HepG2 (cell line): Measurements from ENCODE around the gene NIPAL3. TPM values are rescaled to one million over a fixed set of nuclear protein-coding genes. Genes with fewer than 3 reads are reported as not detected.

Experiments used
- ATAC-seq: fragments of 200-7000 bp; cut with Tn5 transposase; 3 replicates; pipeline ENCODE4 v1.9.1; 2020; ENCODE audit warnings: mild to moderate bottlenecking, moderate library complexity
- BruUV-seq: library from RNA; stranded (reverse); fragments of 400-500 nt; replicated peaks from 2 replicates; lab custom pipeline; 2021; lab: Mats Ljungman, UMichigan
- CTCF ChIA-PET: fragments of 300-600 bp; formaldehyde crosslinking; extraction: SDS; loops from one replicate; lab custom pipeline; 2021; ENCODE audit warnings: low total read pairs, inconsistent platforms, low intra/inter-chr PET ratio; lab: Yijun Ruan, JAX
- POLR2A ChIA-PET: fragments of 350-600 bp; sonication (Branson Sonifier 250); formaldehyde crosslinking; loops from one replicate; lab custom pipeline; 2020; ENCODE audit warnings: antibody characterized with exemption, inconsistent platforms; lab: Yijun Ruan, JAX
- DNase-seq: peaks from one replicate; pipeline ENCODE4 v3.0.0-alpha.2; 2015; ENCODE audit warnings: low spot score
- FAIRE-seq: peaks from 3 replicates; lab custom pipeline; 2011; peaks lifted over from hg19 to GRCh38; lab: Jason Lieb, UNC
- H2AFZ ChIP-seq: one replicate; pipeline ENCODE4 v1.6.1; 2011; ENCODE audit warnings: low read length, inconsistent platforms
- H3K27ac ChIP-seq: fragments of 300-600 bp; 3 replicates; pipeline ENCODE4 v1.8.0; 2011; ENCODE audit warnings: mixed run types, mild to moderate bottlenecking, mixed read lengths, low read length, inconsistent platforms; ENCODE audit not compliant: insufficient read depth; ENCODE audit errors: extremely low read length
- H3K27me3 ChIP-seq, 2 experiments: fragments of 200-600 bp in 1 of 2; 2 replicates in 1 of 2; 3 replicates in 1 of 2; pipeline versions ENCODE4 v1.6.0 to v1.8.0; 2011; ENCODE audit warnings: low read length in 2 of 2, mild to moderate bottlenecking in 2 of 2, moderate library complexity in 2 of 2, inconsistent platforms in 1 of 2; ENCODE audit not compliant: insufficient read depth in 2 of 2, control insufficient read depth in 1 of 2
- H3K36me3 ChIP-seq, 2 experiments: fragments of 200-600 bp in 1 of 2; replicated peaks in 1 of 2; 2 replicates in 1 of 2; 3 replicates in 1 of 2; pipeline versions ENCODE4 v1.5.1 to v1.8.0; 2011; ENCODE audit warnings: low read length in 2 of 2, inconsistent platforms in 1 of 2; ENCODE audit not compliant: insufficient read depth in 2 of 2, control insufficient read depth in 1 of 2
- H3K4me1 ChIP-seq: 2 replicates; pipeline ENCODE4 v1.5.1; 2012; ENCODE audit warnings: low read length, inconsistent platforms; ENCODE audit not compliant: insufficient read depth
- H3K4me2 ChIP-seq: 2 replicates; pipeline ENCODE4 v1.6.0; 2011; ENCODE audit warnings: low read depth, low read length, inconsistent platforms
- H3K4me3 ChIP-seq, 3 experiments: fragments of 200-600 bp in 1 of 3; sonication (generic), shearing (Covaris generic) in 1 of 3; replicated peaks in 1 of 3; 2 replicates each; pipeline ENCODE4 v1.5.1; 2011 to 2016; ENCODE audit warnings: low read length in 3 of 3, inconsistent platforms in 2 of 3, low read depth in 2 of 3, mild to moderate bottlenecking in 2 of 3, control low read depth in 1 of 3, mixed read lengths in 1 of 3; ENCODE audit not compliant: insufficient read depth in 1 of 3
- H3K79me2 ChIP-seq: one replicate; pipeline ENCODE4 v1.6.1; 2011; ENCODE audit warnings: low read length, inconsistent platforms; ENCODE audit not compliant: insufficient read depth
- H3K9ac ChIP-seq: 2 replicates; pipeline ENCODE4 v1.6.0; 2011; ENCODE audit warnings: mild to moderate bottlenecking, low read depth, low read length, inconsistent platforms; ENCODE audit not compliant: insufficient read depth
- H3K9me3 ChIP-seq: 2 replicates; pipeline ENCODE4 v1.5.1; 2012; ENCODE audit warnings: mild to moderate bottlenecking, low read length
- H4K20me1 ChIP-seq: 2 replicates; pipeline ENCODE4 v1.6.0; 2011; ENCODE audit warnings: inconsistent platforms, mild to moderate bottlenecking, low read length, moderate library complexity; ENCODE audit not compliant: insufficient read depth
- BCLAF1 ChIP-seq: fragments of 450-650 bp; IDR thresholded peaks from 2 replicates; pipeline ENCODE4 v1.6.1; 2017; ENCODE audit warnings: mild to moderate bottlenecking
- CCAR2 ChIP-seq: fragments of 200-400 bp; formaldehyde crosslinking; optimal IDR thresholded peaks from 2 replicates; pipeline ENCODE3; 2018; ENCODE audit warnings: low read depth, mild to moderate bottlenecking, low read length, moderate library complexity
- HOXD1 ChIP-seq: sonication (generic); formaldehyde crosslinking; IDR thresholded peaks from 2 replicates; pipeline ENCODE4 v1.5.0; 2020; ENCODE audit warnings: missing genetic modification reagents
- KMT2B ChIP-seq: IDR thresholded peaks from 2 replicates; pipeline ENCODE4 v1.6.1; 2016; ENCODE audit warnings: missing genetic modification reagents, missing compliant biosample characterization
- MAFK ChIP-seq, 2 experiments: IDR thresholded peaks in 1 of 2; conservative IDR thresholded peaks in 1 of 2; 2 replicates each; pipeline ENCODE4 v1.6.1; 2011; ENCODE audit warnings: improper control_type of control experiment in 2 of 2, low read length in 2 of 2
- MAX ChIP-seq: IDR thresholded peaks from 2 replicates; pipeline ENCODE4 v1.6.1; 2012; ENCODE audit warnings: inconsistent platforms
- NKX3-1 ChIP-seq: sonication (generic); formaldehyde crosslinking; IDR thresholded peaks from 2 replicates; pipeline ENCODE4 v1.5.0; 2020; ENCODE audit warnings: missing genetic modification reagents
- NR2F1 ChIP-seq, 2 experiments: fragments of 450-650 bp in 1 of 2; formaldehyde crosslinking in 1 of 2; IDR thresholded peaks; 2 replicates each; pipeline versions ENCODE4 v1.5.0 to v1.6.1; 2016 to 2020; ENCODE audit warnings: mild to moderate bottlenecking in 1 of 2, missing compliant biosample characterization in 1 of 2, missing genetic modification reagents in 1 of 2, moderate library complexity in 1 of 2
- SAP130 ChIP-seq: IDR thresholded peaks from 2 replicates; pipeline ENCODE4 v1.6.1; 2016; ENCODE audit warnings: low read depth
- ZBTB42 ChIP-seq: sonication (generic); formaldehyde crosslinking; IDR thresholded peaks from 2 replicates; pipeline ENCODE4 v1.5.0; 2020; ENCODE audit warnings: mild to moderate bottlenecking, missing genetic modification reagents
- ZFP90 ChIP-seq: sonication (generic); formaldehyde crosslinking; IDR thresholded peaks from 2 replicates; pipeline ENCODE4 v1.8.0; 2022; ENCODE audit warnings: missing genetic modification reagents, mild to moderate bottlenecking, inconsistent platforms, borderline replicate concordance
- ZMYM2 ChIP-seq: sonication (generic); formaldehyde crosslinking; IDR thresholded peaks from 2 replicates; pipeline ENCODE4 v1.8.0; 2022; ENCODE audit warnings: mild to moderate bottlenecking, missing genetic modification reagents
- ZNF207 ChIP-seq: fragments of 450-650 bp; IDR thresholded peaks from 2 replicates; pipeline ENCODE4 v1.6.1; 2016; ENCODE audit warnings: antibody characterized with exemption, borderline replicate concordance
- ZNF33B ChIP-seq: sonication (generic); formaldehyde crosslinking; IDR thresholded peaks from 2 replicates; pipeline ENCODE4 v1.5.1; 2020; ENCODE audit warnings: mild to moderate bottlenecking, missing genetic modification reagents
- ZNF552 ChIP-seq: sonication (generic); formaldehyde crosslinking; IDR thresholded peaks from 2 replicates; pipeline ENCODE4 v1.9.0; 2022; ENCODE audit warnings: missing genetic modification reagents, mild to moderate bottlenecking, borderline replicate concordance
- ZNF605 ChIP-seq: sonication (generic); formaldehyde crosslinking; IDR thresholded peaks from 2 replicates; pipeline ENCODE4 v1.8.0; 2022; ENCODE audit warnings: mild to moderate bottlenecking, missing genetic modification reagents
- ZNF740 ChIP-seq: sonication (generic); formaldehyde crosslinking; IDR thresholded peaks from 2 replicates; pipeline ENCODE4 v1.4.0; 2020; ENCODE audit warnings: missing genetic modification reagents
- ZNF775 ChIP-seq: sonication (generic); formaldehyde crosslinking; IDR thresholded peaks from 2 replicates; pipeline ENCODE4 v1.4.0; 2020; ENCODE audit warnings: missing genetic modification reagents, mild to moderate bottlenecking, moderate library complexity, borderline replicate concordance
- WGBS: methylation state at CpG from one replicate; pipeline ENCODE4 v1.1.6; 2017; ENCODE audit warnings: low lambda C conversion rate; 5-methylcytosine and 5-hydroxymethylcytosine counted together
- in situ Hi-C: cut with HindIII; loops from 2 replicates; pipeline ENCODE4 v1.10.0; 2017; ENCODE audit warnings: low pct_unique_long_range_greater_than_20kb; ENCODE audit not compliant: extremely low pct_ligation_motif_present
- intact Hi-C: fragments of 100-400 bp; cut with micrococcal nuclease; formaldehyde crosslinking; loops from one replicate; pipeline ENCODE4 v1.10.0; 2022; ENCODE audit not compliant: unreplicated experiment
- polyA plus RNA-seq, 8 experiments: library from polyadenylated mRNA; depleted of rRNA in 3 of 8; stranded (reverse) in 7 of 8; unstranded in 1 of 8; fragments of >200 nt; fragmentation: Illumina TruSeq in 4 of 8; extraction: Trizol in 4 of 8; gene quantifications; 2 replicates each; pipeline versions ENCODE4 v1.2.1 to v1.2.3, GENCODE V29; 2011 to 2016; ENCODE audit warnings: low read depth in 4 of 8, missing spikeins in 1 of 8, mixed read lengths in 1 of 8; ENCODE audit not compliant: insufficient read depth in 1 of 8
- total RNA-seq, 5 experiments: library from RNA; depleted of rRNA; stranded (reverse); fragments of >200 nt; fragmentation: Illumina TruSeq; extraction: Trizol; gene quantifications; 2 replicates each; pipeline ENCODE4 v1.2.3, GENCODE V29; 2016; ENCODE audit warnings: low read depth in 1 of 5

The NIPAL3 gene
- total and polyA plus RNA-seq, 2 of the 13 experiments (the other 11 are each of a cell fraction or from before 2014, with no cell fraction given) = 5.6 to 8.6 TPM

GRCh38 chr1:24455272-24455671, 39.7 kb downstream of the NIPAL3 start:
- ChIA-PET CTCF (no interaction called here), POLR2A (no interaction called here)
- FAIRE-seq (no peak), ATAC-seq (no peak), DNase-seq (no peak)
- intact Hi-C loops (no loop called here), in situ Hi-C loops (no loop called here)
- TF ChIP-seq ZBTB42 (CRISPR knock-in tag) (no peak), ZMYM2 (CRISPR knock-in tag) (no peak), SAP130 (CRISPR knock-in tag) (no peak)
- Histone ChIP-seq H3K79me2 (no peaks in the 10 kb centered on the region), H4K20me1 (no peaks in the 10 kb centered on the region), H3K27ac (no peak overlapping the region), H3K4me3 (no peak overlapping the region), H3K4me2 (no peak overlapping the region), H3K36me3 (peaks cover 0 to 9% of the 10 kb centered on the region in 2 experiments; a peak in 2 of 5 replicates), H3K27me3 (no peaks in the 10 kb centered on the region), H3K9ac (no peak overlapping the region), H3K9me3 (no peaks in the 10 kb centered on the region), H3K4me1 (no peaks in the 10 kb centered on the region), H2AFZ (no peak overlapping the region)
- BruUV-seq = no TSS peak
- 100% methylated on average over 5 of the region's 5 CpGs for WGBS

- no peaks in the 10 kb centered on the region for H4K20me1 ChIP-seq
- POLR2A ChIA-PET = no interaction called here
- no peak overlapping the region for H3K4me2 ChIP-seq
- BruUV-seq = no TSS peak
- H2AFZ ChIP-seq = no peak overlapping the region
- ATAC-seq (no peak), DNase-seq (no peak), FAIRE-seq (no peak)
- WGBS = 91% methylated on average over 3 of the region's 3 CpGs
- intact Hi-C loops (no loop called here), in situ Hi-C loops (no loop called here)
- no peaks in the 10 kb centered on the region for H3K27me3 ChIP-seq
- H3K36me3 ChIP-seq = peaks cover 0 to 6% of the 10 kb centered on the region in 2 experiments; a peak in 2 of 5 replicates
- no peaks in the 10 kb centered on the region for H3K4me1 ChIP-seq
- CTCF ChIA-PET = no interaction called here
- H3K4me3 ChIP-seq = no peak overlapping the region
- no peak overlapping the region for H3K27ac ChIP-seq
- H3K79me2 ChIP-seq = no peaks in the 10 kb centered on the region
- H3K9ac ChIP-seq = no peak overlapping the region
- H3K9me3 ChIP-seq = no peaks in the 10 kb centered on the region
- TF ChIP-seq MAFK (conservative IDR thresholded peaks at IDR 0.05 in 1 of 2, IDR thresholded peaks at IDR 0.05 in 1 of 2; ENCODE audit: low read length in 2 of 2) (no peak), ZNF552 (no peak), ZNF207 (no peak), NR2F1 (CRISPR knock-in tag; IDR thresholded peaks at IDR 0.05) (no peak), BCLAF1 (no peak), ZNF740 (CRISPR knock-in tag) (no peak), MAX (no peak), CCAR2 (no peak), ZNF605 (no peak), KMT2B (CRISPR knock-in tag) (no peak), HOXD1 (CRISPR knock-in tag) (no peak), ZNF33B (CRISPR knock-in tag) (no peak), ZNF775 (CRISPR knock-in tag) (no peak), NKX3-1 (CRISPR knock-in tag) (no peak), ZFP90 (CRISPR knock-in tag) (no peak)
These were observed 42.3 kb downstream of the NIPAL3 start for GRCh38 chr1:24457866-24458265.
